CD8-positive, alpha-beta memory T cell (primary cell): ENCODE data around the gene SORL1-AS1.

Experiments
- CTCF ChIA-PET: fragments of 350-600 bp; sonication (Branson Sonifier 250); formaldehyde crosslinking; loops from one replicate; lab custom pipeline; 2021; ENCODE audit warnings: antibody characterized with exemption; lab: Charles Lee
- POLR2A ChIA-PET: fragments of 350-600 bp; sonication (Branson Sonifier 250); formaldehyde crosslinking; loops from one replicate; lab custom pipeline; 2021; ENCODE audit warnings: antibody characterized with exemption; lab: Charles Lee
- DNase-seq, 5 donors: peaks; one replicate each; pipeline versions ENCODE4 v3.0.0 to v3.0.0-alpha.2; 2020 to 2022; ENCODE audit warnings: mixed read lengths in 1 of 5
- H3K27ac ChIP-seq: one replicate; pipeline ENCODE4 v1.7.0; 2013; ENCODE audit warnings: low read depth, mild to moderate bottlenecking, low read length, moderate library complexity
- H3K27me3 ChIP-seq: 2 replicates; pipeline ENCODE4 v1.7.0; 2013; ENCODE audit warnings: low read length, mild to moderate bottlenecking; ENCODE audit not compliant: insufficient read depth, poor library complexity, severe bottlenecking
- H3K36me3 ChIP-seq: 2 replicates; pipeline ENCODE4 v1.7.0; 2013; ENCODE audit warnings: mild to moderate bottlenecking, low read length, moderate library complexity; ENCODE audit not compliant: insufficient read depth
- H3K4me1 ChIP-seq: 2 replicates; pipeline ENCODE4 v1.7.0; 2013; ENCODE audit warnings: mild to moderate bottlenecking, low read length, moderate library complexity; ENCODE audit not compliant: insufficient read depth
- H3K4me3 ChIP-seq: 2 replicates; pipeline ENCODE4 v1.7.0; 2013; ENCODE audit warnings: mild to moderate bottlenecking, low read length
- H3K9me3 ChIP-seq: 2 replicates; pipeline ENCODE4 v1.7.0; 2013; ENCODE audit warnings: mild to moderate bottlenecking, low read length
- H3K27ac Mint-ChIP-seq, 8 donors: one replicate each; pipeline ENCODE4 v1.8.0; 2020 to 2021; ENCODE audit warnings: mixed read lengths in 8 of 8, mild to moderate bottlenecking in 6 of 8, inconsistent platforms in 3 of 8, moderate library complexity in 3 of 8
- H3K27me3 Mint-ChIP-seq, 2 donors: one replicate each; pipeline ENCODE4 v1.8.0; 2020 to 2021; ENCODE audit warnings: mixed read lengths in 2 of 2, mild to moderate bottlenecking in 1 of 2, moderate library complexity in 1 of 2
- H3K36me3 Mint-ChIP-seq, 3 donors: one replicate each; pipeline ENCODE4 v1.8.0; 2020 to 2021; ENCODE audit warnings: mixed read lengths in 3 of 3, inconsistent platforms in 1 of 3, mild to moderate bottlenecking in 1 of 3
- H3K4me1 Mint-ChIP-seq, 3 donors: one replicate each; pipeline ENCODE4 v1.8.0; 2020 to 2021; ENCODE audit warnings: mixed read lengths in 3 of 3, inconsistent platforms in 1 of 3, mild to moderate bottlenecking in 1 of 3
- H3K4me3 Mint-ChIP-seq, 7 donors: one replicate each; pipeline ENCODE4 v1.8.0; 2020 to 2021; ENCODE audit warnings: mixed read lengths in 7 of 7, mild to moderate bottlenecking in 6 of 7, moderate library complexity in 4 of 7, inconsistent platforms in 2 of 7
- H3K9me3 Mint-ChIP-seq, 5 donors: one replicate each; pipeline ENCODE4 v1.8.0; 2020 to 2022; ENCODE audit warnings: mixed read lengths in 5 of 5, mild to moderate bottlenecking in 3 of 5, moderate library complexity in 2 of 5, inconsistent platforms in 1 of 5

Gene SORL1-AS1

DNA sequence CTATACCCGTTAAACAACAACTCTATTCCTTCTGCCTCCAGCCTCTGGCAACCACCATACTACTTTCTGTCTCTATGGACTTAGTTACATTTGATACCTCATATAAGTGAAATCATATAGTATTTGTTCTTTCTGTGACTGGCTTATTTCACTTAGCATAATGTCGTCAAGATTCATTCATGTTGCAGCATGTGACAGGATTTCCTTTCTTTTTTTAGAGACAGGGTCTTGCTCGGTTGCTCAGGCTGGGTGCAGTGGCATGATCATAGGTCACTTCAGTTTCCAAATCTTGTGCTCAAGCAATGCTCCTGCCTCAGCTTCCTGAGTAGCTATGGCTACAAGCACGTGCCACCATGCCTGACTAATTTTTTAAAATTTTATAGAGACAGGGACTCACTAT is 30.1 kb downstream of the SORL1-AS1 start:
- no peaks in the 10 kb centered on the region for H3K36me3 ChIP-seq
- no peak overlapping the region for H3K27ac ChIP-seq
- no peaks in the 10 kb centered on the region for H3K9me3 ChIP-seq
- H3K4me3 ChIP-seq: no peak overlapping the region
- H3K27me3 ChIP-seq: no peaks in the 10 kb centered on the region
- H3K4me1 Mint-ChIP-seq: peaks cover 52 to 89% (median 72%) of the 10 kb centered on the region in 3 donors
- H3K36me3 Mint-ChIP-seq: peaks cover 0 to 2% (median under 1%) of the 10 kb centered on the region in 3 donors
- no peaks in the 10 kb centered on the region for H3K9me3 Mint-ChIP-seq
- peak in 1 of 5 donors; percentile 32 for DNase-seq
- ChIA-PET CTCF (no interaction called here), POLR2A (no interaction called here)
- peaks cover 68% of the 10 kb centered on the region for H3K4me1 ChIP-seq
- H3K4me3 Mint-ChIP-seq: peak overlapping the region in 3 of 7 donors; percentile 3 to 28 (median 3)
- H3K27me3 Mint-ChIP-seq: no peaks in the 10 kb centered on the region
- H3K27ac Mint-ChIP-seq: peak overlapping the region in 7 of 8 donors; percentile 2 to 72 (median 7)

DNA sequence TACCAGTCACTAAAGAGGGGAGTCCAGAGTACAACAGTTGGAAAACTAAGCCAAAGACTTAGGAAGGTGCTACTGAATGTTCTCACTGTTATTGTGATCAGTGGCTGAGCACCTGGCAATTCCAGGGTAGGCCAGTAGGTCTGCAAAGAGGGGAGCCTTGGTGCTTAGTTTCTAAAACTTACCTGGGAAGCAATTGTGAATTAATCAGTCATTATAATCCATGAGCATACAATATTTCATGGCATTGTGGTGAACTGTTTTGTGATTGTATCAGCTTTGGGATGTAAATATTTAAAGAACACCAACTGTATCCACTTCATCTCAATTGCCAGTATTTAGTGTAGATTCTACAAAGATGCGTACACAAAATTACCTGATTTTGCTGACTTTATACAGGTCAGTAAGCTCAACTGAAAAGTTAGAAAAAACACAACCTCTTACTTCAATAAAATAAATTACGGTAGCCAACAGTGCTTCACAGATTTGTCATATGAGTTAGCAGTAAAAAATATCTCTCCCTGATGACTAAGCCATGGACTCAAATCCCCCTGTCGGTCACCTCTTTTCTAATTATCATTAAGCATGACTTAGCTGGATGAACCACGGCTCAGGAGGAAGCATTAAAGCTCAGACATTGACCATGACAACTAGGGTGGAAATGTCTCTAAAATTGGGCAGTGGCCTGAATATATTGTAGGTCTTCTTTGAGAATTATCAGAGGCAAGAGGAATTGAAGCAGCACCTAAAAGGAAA is 31.4 kb downstream of the SORL1-AS1 start:
- Mint-ChIP-seq H3K4me3 (no peak overlapping the region), H3K27ac (peak overlapping the region in 3 of 8 donors; percentile 25 to 51 (median 28)), H3K4me1 (peaks cover 56 to 88% (median 72%) of the 10 kb centered on the region in 3 donors), H3K9me3 (no peaks in the 10 kb centered on the region), H3K27me3 (no peaks in the 10 kb centered on the region), H3K36me3 (peaks cover 0 to 6% (median 2%) of the 10 kb centered on the region in 3 donors)
- no peak for DNase-seq
- H3K27ac ChIP-seq: no peak overlapping the region
- POLR2A ChIA-PET: no interaction called here
- peaks cover 66% of the 10 kb centered on the region for H3K4me1 ChIP-seq
- no peaks in the 10 kb centered on the region for H3K27me3 ChIP-seq
- no peak overlapping the region for H3K4me3 ChIP-seq
- no peaks in the 10 kb centered on the region for H3K9me3 ChIP-seq
- no peaks in the 10 kb centered on the region for H3K36me3 ChIP-seq
- CTCF ChIA-PET: no interaction called here

DNA sequence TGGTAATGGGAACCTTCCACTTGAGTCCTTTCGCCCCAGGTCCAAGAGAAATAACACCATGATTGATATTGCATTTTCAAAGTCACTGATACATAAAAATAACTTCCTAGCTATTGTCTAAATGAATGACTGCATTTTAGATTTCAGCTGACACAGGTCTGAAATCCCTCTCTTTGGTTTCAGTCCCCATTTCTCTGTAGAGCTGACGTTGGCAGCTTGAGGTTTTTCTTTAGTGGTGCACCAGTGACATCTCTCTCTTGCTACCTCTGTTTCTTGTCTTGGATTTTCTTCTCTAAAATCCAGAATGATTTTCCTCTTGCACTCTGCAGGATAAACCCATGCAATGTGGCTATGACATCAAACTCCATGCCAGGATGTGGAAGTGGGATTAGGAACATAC is 32.4 kb downstream of the SORL1-AS1 start:
- Mint-ChIP-seq H3K27ac (peak overlapping the region in 7 of 8 donors; percentile 2 to 76 (median 67)), H3K36me3 (peaks cover 0 to 6% (median 2%) of the 10 kb centered on the region in 3 donors), H3K27me3 (no peaks in the 10 kb centered on the region), H3K4me3 (no peak overlapping the region), H3K9me3 (no peaks in the 10 kb centered on the region), H3K4me1 (peaks cover 58 to 88% (median 77%) of the 10 kb centered on the region in 3 donors)
- Histone ChIP-seq H3K4me3 (no peak overlapping the region), H3K9me3 (no peaks in the 10 kb centered on the region), H3K36me3 (no peaks in the 10 kb centered on the region), H3K27ac (no peak overlapping the region), H3K27me3 (no peaks in the 10 kb centered on the region), H3K4me1 (peaks cover 66% of the 10 kb centered on the region)
- CTCF ChIA-PET: interaction anchor here (1.0 kb wide), 1 partner anchor 106 kb away, joined by 3 read pairs; no protein-coding TSS in a partner anchor
- POLR2A ChIA-PET: no interaction called here
- DNase-seq: peak in 1 of 5 donors; percentile 26

DNA sequence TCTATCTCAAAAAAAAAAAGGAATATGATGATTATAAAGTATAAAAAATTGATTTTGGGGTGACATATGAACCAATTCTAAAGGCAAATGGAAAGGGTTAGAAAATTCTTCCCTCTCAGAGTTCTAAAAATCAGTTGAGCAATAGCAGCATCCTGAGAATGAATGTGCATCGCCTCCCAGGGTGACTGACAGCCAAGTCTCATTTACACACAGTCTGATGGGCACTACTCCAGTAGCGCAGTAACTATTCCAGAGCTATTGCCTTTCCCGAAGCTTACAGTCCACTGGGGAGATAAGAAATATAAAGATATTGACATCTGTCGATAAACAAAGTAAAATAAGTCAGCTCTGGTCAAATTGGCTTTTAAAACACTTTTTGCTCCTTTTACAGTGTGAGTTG is 32.9 kb downstream of the SORL1-AS1 start:
- no peaks in the 10 kb centered on the region for H3K27me3 ChIP-seq
- no peaks in the 10 kb centered on the region for H3K9me3 ChIP-seq
- H3K36me3 ChIP-seq: no peaks in the 10 kb centered on the region
- H3K4me3 ChIP-seq: no peak overlapping the region
- peaks cover 66% of the 10 kb centered on the region for H3K4me1 ChIP-seq
- POLR2A ChIA-PET: no interaction called here
- no peak overlapping the region for H3K27ac ChIP-seq
- H3K27me3 Mint-ChIP-seq: no peaks in the 10 kb centered on the region
- H3K4me3 Mint-ChIP-seq: no peak overlapping the region
- no peak for DNase-seq
- H3K4me1 Mint-ChIP-seq: peaks cover 58 to 87% (median 77%) of the 10 kb centered on the region in 3 donors
- CTCF ChIA-PET: interaction anchor here (1.0 kb wide), 1 partner anchor 105 kb away, joined by 3 read pairs; no protein-coding TSS in a partner anchor
- peak overlapping the region in 6 of 8 donors; percentile 8 to 76 (median 63) for H3K27ac Mint-ChIP-seq
- peaks cover 0 to 6% (median 0%) of the 10 kb centered on the region in 3 donors for H3K36me3 Mint-ChIP-seq
- no peaks in the 10 kb centered on the region for H3K9me3 Mint-ChIP-seq

DNA sequence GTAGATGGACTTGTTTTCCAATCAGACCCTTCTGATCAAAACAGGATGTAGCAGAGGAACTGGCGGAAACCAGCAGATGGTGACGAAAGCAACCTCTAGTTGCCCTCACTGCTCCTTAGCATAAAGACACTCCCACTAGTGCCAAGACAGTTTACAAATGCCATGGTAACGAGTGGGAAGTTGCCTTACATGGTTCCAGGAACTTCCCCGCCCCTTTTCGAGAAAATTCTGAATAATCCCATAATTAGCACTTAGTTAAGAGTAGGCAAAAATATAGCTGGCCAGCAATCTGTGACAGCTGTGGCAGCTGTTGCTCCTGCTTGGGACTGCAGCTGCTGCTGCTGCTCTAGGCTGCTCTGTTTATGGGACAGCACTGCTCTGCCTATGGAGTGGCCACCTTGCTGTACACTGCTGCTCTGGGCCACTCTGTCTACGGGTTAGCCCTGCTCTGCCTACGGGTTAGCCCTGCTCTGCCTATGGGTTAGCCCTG is 34.1 kb downstream of the SORL1-AS1 start:
- no peaks in the 10 kb centered on the region for H3K27me3 Mint-ChIP-seq
- no peaks in the 10 kb centered on the region for H3K9me3 ChIP-seq
- H3K36me3 Mint-ChIP-seq: peaks cover 0 to 6% (median 0%) of the 10 kb centered on the region in 3 donors
- peak overlapping the region; percentile 51 for H3K27ac ChIP-seq
- H3K27ac Mint-ChIP-seq: peak overlapping the region; percentile 43 to 93 (median 89)
- H3K4me1 ChIP-seq: peaks cover 66% of the 10 kb centered on the region
- H3K36me3 ChIP-seq: no peaks in the 10 kb centered on the region
- POLR2A ChIA-PET: no interaction called here
- peak; percentile 3 to 77 (median 65) for DNase-seq
- H3K4me1 Mint-ChIP-seq: peaks cover 53 to 77% (median 67%) of the 10 kb centered on the region in 3 donors
- peak overlapping the region in 4 of 7 donors; percentile 1 to 35 (median 13) for H3K4me3 Mint-ChIP-seq
- H3K27me3 ChIP-seq: no peaks in the 10 kb centered on the region
- no peaks in the 10 kb centered on the region for H3K9me3 Mint-ChIP-seq
- CTCF ChIA-PET: no interaction called here
- no peak overlapping the region for H3K4me3 ChIP-seq

DNA sequence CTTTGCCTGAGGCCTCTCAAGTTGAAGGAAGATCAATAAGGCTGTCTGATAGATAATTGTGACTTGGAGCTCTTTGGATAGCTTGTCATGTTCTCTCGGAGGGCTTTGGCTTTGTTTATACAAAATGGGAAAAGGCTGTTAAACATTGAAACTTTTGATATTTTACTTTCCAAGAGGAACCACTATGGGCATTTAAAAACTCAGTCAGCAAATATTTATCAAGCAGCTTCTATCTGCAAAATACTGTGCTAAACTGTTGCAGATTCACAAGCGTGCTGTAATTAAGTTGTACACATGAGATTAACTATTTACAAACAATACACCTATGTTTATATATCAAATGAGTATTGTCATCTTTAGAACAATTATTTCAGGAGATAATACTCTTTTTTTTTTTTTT is 35.2 kb downstream of the SORL1-AS1 start:
- H3K4me3 Mint-ChIP-seq: peak overlapping the region in 6 of 7 donors; percentile 11 to 71 (median 50)
- peak overlapping the region; percentile 77 to 97 (median 90) for H3K27ac Mint-ChIP-seq
- ChIA-PET CTCF (interaction anchor here (0.8 to 1.7 kb wide), 5 partner anchors 12 to 51 kb away, joined by 3 to 4 read pairs (median 4); no protein-coding TSS in a partner anchor), POLR2A (interaction anchor here (0.5 to 1.3 kb wide), 3 partner anchors 25 to 49 kb away, joined by 4 to 6 read pairs (median 6); no protein-coding TSS in a partner anchor)
- Histone ChIP-seq H3K4me3 (peak overlapping the region; percentile 16), H3K27me3 (no peaks in the 10 kb centered on the region), H3K9me3 (no peaks in the 10 kb centered on the region), H3K27ac (no peak overlapping the region), H3K36me3 (no peaks in the 10 kb centered on the region), H3K4me1 (peaks cover 58% of the 10 kb centered on the region)
- H3K36me3 Mint-ChIP-seq: peaks cover 0 to 6% (median 2%) of the 10 kb centered on the region in 3 donors
- peaks cover 49 to 66% (median 57%) of the 10 kb centered on the region in 3 donors for H3K4me1 Mint-ChIP-seq
- H3K9me3 Mint-ChIP-seq: no peaks in the 10 kb centered on the region
- no peaks in the 10 kb centered on the region for H3K27me3 Mint-ChIP-seq
- no peak for DNase-seq

DNA sequence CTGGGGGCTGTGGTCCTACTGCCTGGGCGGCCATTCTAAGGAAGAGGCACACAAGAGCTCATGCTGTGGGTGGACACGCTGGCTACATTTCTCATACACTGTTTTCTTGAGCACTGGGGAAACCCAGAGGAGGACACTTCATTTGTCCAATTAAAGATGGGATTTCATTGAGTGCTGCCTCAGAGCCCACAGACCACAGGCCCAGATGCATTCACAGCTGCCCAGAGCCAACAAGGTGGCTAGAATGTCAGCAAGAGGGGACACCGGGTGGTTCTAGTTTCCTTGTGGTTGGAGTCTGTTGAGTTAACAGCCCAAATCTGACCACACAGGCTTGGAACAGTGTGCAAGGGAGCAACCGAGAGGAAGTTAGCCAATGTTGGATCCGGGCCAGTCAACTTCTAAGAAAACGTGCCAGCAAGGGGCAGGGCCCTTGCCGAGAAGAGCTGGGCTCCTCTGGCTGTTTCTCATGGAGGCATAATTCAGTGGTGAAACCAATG is 35.7 kb downstream of the SORL1-AS1 start:
- peaks cover 53% of the 10 kb centered on the region for H3K4me1 ChIP-seq

More for the DNA sequence above, 35.7 kb downstream of the SORL1-AS1 start:
- no peaks in the 10 kb centered on the region for H3K9me3 Mint-ChIP-seq
- peak; percentile 13 to 61 (median 56) for DNase-seq
- H3K36me3 ChIP-seq: no peaks in the 10 kb centered on the region
- H3K4me1 Mint-ChIP-seq: peaks cover 46 to 61% (median 52%) of the 10 kb centered on the region in 3 donors
- no peak overlapping the region for H3K27ac ChIP-seq
- no peaks in the 10 kb centered on the region for H3K9me3 ChIP-seq
- H3K4me3 ChIP-seq: peak overlapping the region; percentile 16
- H3K27ac Mint-ChIP-seq: peak overlapping the region; percentile 77 to 97 (median 90)
- peaks cover 0 to 6% (median 2%) of the 10 kb centered on the region in 3 donors for H3K36me3 Mint-ChIP-seq
- POLR2A ChIA-PET: interaction anchor here (0.5 to 1.3 kb wide), 2 partner anchors 26 to 33 kb away, joined by 4 to 6 read pairs; no protein-coding TSS in a partner anchor
- H3K27me3 Mint-ChIP-seq: no peaks in the 10 kb centered on the region
- CTCF ChIA-PET: interaction anchor here (0.8 to 1.7 kb wide), 5 partner anchors 12 to 50 kb away, joined by 3 to 4 read pairs (median 4); no protein-coding TSS in a partner anchor
- H3K4me3 Mint-ChIP-seq: peak overlapping the region in 6 of 7 donors; percentile 11 to 71 (median 50)
- no peaks in the 10 kb centered on the region for H3K27me3 ChIP-seq
